Body of pancreas (tissue), 4 donors: ENCODE results near the gene DOCK4.

ENCODE experiments used
- POLR2A ChIP-seq, 3 donors: fragments of 450-650 bp; IDR thresholded peaks; one replicate each; pipeline ENCODE4 v1.6.1; 2016; ENCODE audit warnings: antibody characterized with exemption in 3 of 3, mild to moderate bottlenecking in 2 of 3
- TF ChIP-seq, protein P1 (sequence below), 7 experiments: fragments of 450-650 bp in 4 of 7; fragments of 200-600 bp in 3 of 7; sonication (generic) in 3 of 7; IDR thresholded peaks; one replicate each; pipeline ENCODE4 v1.5.1; 2016 to 2019; ENCODE audit warnings: antibody characterized with exemption in 7 of 7

DNA sequence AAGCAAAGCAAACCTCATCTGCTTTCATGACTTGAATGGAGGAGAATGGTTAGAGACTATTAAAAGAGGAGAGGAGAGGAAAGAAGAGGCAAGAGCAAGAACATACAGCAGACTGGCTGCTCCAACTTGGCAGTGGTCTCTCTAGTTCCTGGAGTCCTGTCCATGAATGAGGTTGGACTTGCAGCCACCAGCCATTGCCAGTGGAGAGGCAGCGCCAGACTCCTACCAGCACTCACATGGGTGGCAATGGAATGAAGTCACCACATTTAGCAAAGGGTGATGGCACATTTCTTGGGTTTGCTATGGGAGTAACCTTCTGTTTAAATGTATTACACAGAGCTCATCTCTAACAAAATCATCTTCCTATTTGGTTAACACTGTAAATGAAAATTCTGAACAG, 386.1 kb downstream of the DOCK4 start:
- TF ChIP-seq, protein P1, sequence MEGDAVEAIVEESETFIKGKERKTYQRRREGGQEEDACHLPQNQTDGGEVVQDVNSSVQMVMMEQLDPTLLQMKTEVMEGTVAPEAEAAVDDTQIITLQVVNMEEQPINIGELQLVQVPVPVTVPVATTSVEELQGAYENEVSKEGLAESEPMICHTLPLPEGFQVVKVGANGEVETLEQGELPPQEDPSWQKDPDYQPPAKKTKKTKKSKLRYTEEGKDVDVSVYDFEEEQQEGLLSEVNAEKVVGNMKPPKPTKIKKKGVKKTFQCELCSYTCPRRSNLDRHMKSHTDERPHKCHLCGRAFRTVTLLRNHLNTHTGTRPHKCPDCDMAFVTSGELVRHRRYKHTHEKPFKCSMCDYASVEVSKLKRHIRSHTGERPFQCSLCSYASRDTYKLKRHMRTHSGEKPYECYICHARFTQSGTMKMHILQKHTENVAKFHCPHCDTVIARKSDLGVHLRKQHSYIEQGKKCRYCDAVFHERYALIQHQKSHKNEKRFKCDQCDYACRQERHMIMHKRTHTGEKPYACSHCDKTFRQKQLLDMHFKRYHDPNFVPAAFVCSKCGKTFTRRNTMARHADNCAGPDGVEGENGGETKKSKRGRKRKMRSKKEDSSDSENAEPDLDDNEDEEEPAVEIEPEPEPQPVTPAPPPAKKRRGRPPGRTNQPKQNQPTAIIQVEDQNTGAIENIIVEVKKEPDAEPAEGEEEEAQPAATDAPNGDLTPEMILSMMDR (IDR thresholded peaks at IDR 0.05) = no peak
- TF ChIP-seq POLR2A (IDR thresholded peaks at IDR 0.05) = no peak
